Superior temporal gyrus (tissue), 1 donor: ENCODE data around the gene PDIA4.
"Not testable (repeated sequence)": the region's sequence is repeated elsewhere in the genome, so short reads cannot be mapped to it uniquely, and the experiment has no call there.

Experiments used
- DNase-seq: peaks from one replicate; pipeline ENCODE4 v3.0.0-alpha.2; 2016; ENCODE audit errors: extremely low spot score

PDIA4 gene

GRCh38 chr7:149036676-149037075 lies 8.4 kb upstream of the PDIA4 start:
- no peak for DNase-seq

GRCh38 chr7:149031353-149031910 lies 3.1 kb upstream of the PDIA4 start:
- no peak for DNase-seq

DNA sequence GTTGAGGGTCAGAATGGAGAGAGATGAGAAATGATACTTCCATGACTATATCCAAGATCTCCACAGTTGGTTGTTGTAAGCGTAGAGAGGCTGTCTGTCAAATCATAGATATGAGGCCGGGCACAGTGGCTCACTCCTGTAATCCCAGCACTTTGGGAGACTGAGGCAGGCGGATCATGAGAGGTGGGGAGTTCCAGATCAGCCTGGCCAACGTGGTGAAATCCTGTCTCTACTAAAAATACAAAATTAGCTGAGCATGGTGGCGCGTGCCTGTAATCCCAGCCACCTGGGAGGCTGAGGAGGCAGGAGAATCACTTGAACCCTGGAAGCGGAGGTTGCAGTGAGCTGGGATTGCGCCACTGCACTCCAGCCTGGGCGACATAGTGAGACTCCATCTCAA lies 2.1 kb upstream of the PDIA4 start:
- DNase-seq = not testable (repeated sequence)

DNA sequence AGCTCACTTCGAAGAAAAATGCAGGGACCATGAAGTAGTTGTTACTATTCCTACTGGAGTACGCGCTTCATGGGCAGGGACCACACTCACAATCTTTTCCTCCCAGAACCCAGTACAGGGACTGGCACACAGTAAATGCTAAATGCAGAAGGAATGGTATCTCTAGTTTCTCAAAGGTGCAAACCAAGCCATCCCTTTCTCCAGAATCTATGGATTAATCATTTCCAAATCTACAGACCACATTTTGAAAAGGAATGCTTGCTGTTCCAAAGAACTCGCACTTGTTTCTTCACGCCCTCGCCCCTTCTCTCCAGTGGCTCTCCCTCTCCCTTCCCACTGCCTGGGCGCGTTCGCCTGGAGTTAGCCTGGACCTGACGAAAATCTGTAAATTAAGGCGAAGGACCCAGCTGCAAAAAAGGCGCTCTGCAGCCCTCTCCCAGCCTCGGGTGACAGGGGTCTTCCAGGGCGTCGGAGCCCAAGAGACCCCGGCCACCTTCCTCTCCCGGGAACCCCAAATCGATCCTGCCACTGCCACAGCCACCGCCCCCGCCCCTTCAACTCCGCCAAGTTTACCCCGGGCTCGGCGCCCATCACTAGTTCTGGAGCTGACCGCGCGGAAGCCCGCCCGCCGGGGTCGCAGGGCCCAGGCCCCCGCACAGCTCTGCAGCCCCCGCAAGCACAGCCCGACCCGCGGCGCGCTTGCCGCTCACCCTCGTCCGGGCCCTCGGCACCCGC lies 527 bp downstream of the PDIA4 start:
- peak; percentile 28 for DNase-seq

GRCh38 chr7:149027055-149027454 lies 1.2 kb downstream of the PDIA4 start:
- no peak for DNase-seq

GRCh38 chr7:149023662-149024061 lies 4.6 kb downstream of the PDIA4 start:
- DNase-seq = no peak

- DNase-seq = no peak
Measured at GRCh38 chr7:149022756-149023360, 5.4 kb downstream of the PDIA4 start.

DNA sequence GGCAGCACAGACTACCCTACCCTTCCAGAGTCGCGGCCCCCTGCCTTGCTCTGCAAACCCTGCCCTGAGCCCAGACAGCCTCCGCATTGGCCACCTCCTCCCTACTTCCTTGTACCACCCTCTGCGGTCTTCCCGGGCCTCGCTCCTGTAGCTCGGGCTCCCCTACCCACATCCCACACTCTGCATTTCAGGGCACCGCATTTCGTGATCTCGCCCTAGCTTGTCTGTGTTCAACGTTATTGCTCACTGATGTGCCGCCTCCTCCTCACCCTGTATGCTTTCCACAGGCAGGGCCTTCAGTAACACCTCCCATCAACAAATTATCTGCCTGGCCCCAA lies 6.6 kb downstream of the PDIA4 start:
- no peak for DNase-seq

GRCh38 chr7:149020483-149020882 lies 7.8 kb downstream of the PDIA4 start:
- DNase-seq = peak; percentile 34

- no peak for DNase-seq
Measured at GRCh38 chr7:149016876-149017275, 11.4 kb downstream of the PDIA4 start.

GRCh38 chr7:149014309-149014708 lies 14.0 kb downstream of the PDIA4 start:
- DNase-seq = no peak

- DNase-seq = no peak
Measured at GRCh38 chr7:149013876-149014275, 14.4 kb downstream of the PDIA4 start.

- not testable (repeated sequence) for DNase-seq
Measured at GRCh38 chr7:149012730-149013129, 15.6 kb downstream of the PDIA4 start.

- DNase-seq = no peak
Measured at GRCh38 chr7:149011491-149011890, 16.8 kb downstream of the PDIA4 start.

DNA sequence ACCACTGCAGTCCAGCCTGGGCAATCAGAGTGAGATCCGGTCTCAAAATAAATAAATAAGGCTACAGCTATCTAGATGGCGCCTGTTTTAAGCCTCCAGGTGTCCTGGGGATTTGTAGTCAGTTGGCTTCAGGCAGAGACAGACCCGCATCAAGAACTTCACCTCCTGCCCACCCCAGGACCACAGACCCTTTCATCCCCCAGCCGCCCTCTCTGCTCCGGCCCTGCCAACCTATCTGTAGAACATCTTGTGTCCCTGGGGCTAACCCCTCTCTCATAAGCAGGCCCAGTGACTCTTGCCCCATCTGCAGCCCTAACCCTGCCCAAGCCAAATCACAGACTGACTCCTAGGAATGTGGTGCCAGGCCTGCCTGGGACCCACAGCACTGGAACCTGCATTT lies 17.9 kb downstream of the PDIA4 start:
- no peak for DNase-seq

- DNase-seq = no peak
Measured at GRCh38 chr7:149009527-149009926, 18.8 kb downstream of the PDIA4 start.

DNA sequence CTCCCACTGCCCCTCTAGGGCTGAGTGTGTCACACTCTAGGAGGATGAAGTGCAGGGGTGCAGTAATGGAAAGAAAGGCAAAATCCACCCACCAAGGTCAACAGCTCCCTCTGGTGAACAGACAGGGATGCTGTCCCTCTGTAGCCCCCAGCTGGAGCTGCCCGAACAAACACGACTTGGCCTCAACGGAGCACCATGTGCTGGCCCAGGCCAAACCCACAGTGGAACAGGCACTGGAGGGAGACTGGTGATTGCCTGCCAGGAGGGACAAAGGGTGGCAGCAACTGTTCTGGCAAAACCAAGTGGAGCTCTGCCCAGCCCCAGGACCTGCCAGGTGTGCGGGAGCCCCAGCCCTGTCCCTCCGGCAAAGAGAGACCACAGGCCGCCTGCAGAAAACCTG lies 20.7 kb downstream of the PDIA4 start:
- DNase-seq = no peak

- no peak for DNase-seq
Measured at GRCh38 chr7:149007146-149007545, 21.2 kb downstream of the PDIA4 start.

GRCh38 chr7:149006345-149006725 lies 22.0 kb downstream of the PDIA4 start:
- no peak for DNase-seq

DNA sequence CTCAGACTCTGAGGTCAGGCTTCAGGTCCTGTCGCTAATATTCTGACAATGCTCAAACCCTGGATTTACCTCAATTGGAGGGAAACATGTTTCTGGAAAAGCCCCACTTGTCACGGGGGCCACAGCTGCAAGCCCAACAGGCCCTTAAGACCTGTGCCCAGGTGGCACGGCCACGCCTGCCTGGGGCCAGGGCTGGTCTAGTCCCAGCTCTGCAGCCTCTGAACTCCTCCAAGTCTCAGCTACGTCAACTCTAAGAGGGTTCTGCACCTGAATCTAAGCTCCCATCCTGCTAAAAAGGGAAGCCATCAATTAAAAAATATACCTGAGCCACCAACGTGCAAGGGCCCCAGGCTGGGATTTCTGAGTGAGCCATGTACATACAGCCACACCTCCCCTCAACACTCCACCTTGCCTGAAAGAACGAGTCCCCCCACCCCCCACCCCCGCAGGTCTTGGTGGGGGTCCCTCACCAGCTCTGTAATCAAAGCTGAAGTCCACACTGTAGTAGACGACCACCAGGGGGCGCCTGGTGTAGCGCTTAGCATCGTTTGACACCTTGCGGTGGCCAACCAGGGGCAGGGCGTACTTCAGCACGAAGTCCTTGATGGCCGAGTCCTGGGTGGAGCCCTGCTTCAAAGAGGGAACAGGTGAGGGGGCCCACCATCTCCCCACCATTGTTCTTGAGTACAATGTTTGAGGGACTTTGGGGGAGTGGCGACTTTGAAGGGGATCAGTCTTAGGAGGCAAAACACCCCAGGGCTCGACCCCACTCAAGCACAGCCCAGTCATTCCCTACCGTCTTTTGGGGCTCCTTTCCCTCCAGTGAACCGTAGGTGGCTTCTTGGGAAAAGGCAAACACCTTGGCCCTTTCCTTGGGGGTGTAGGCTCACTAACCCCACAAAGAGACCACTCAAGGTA lies 22.6 kb downstream of the PDIA4 start:
- peak; percentile 85 for DNase-seq

DNA sequence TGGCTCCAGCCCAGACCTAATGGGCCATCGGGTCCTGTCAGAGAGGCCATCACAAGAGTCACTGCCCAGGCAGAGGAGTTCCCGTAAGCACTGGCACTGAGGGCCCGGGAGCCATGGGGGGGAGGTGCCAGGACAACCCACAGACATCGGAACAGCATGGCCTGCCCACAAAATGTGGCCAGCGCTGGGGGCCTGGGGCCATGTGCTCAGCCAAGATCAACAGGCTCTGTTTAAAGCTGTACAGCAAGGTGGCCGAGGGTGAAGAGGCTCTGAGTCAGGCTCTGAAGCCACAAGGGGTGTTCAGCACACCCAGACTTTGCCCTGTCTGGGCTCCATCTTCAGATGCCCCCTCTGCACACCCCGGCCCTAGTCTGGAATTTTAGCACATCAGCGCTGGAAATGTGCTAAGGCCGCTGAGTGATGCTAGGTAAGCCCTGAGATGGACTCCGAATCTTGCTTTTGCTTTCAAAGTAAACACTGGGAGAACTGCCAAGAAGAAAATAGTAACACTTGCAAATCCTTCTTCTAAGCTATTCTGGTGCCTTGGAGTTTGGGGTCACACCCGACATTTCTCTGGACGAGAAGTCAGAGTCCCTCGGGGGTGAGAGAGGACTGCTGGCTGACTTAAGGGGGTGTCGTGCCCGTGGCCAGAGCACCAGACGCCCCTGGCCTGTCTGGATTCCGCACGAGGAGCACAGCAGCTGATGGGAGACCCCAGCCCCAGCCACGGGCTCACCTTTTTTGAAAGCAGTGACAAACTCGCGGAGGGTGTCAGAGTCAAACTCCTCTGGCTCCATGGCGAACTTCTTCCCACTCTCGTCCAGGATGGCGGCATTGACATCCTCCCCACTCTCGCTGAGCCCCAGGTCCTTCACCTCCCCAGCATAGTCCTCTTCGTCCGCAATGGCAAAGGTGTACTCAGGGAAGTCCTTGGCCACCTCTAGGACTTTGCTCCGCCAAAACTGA lies 23.6 kb downstream of the PDIA4 start:
- no peak for DNase-seq
